Ectodermal cell (in vitro differentiated cells): Measurements from ENCODE around the gene LPCAT4.
A peak's percentile ranks its signal among the peaks of the same experiment; 100 is the strongest.

Source experiments
- H3K27ac ChIP-seq: 2 replicates; pipeline ENCODE4 v1.7.0; 2013; ENCODE audit warnings: mild to moderate bottlenecking, low read depth, low read length; ENCODE audit not compliant: insufficient read depth, poor library complexity, severe bottlenecking
- H3K27me3 ChIP-seq: 2 replicates; pipeline ENCODE4 v1.7.0; 2013; ENCODE audit warnings: mild to moderate bottlenecking, low read length; ENCODE audit not compliant: insufficient read depth, control insufficient read depth, poor library complexity, severe bottlenecking
- H3K36me3 ChIP-seq: one replicate; pipeline ENCODE4 v1.7.0; 2013; ENCODE audit warnings: low read length; ENCODE audit not compliant: control insufficient read depth, insufficient read depth
- H3K4me1 ChIP-seq: one replicate; pipeline ENCODE4 v1.7.0; 2013; ENCODE audit warnings: low read length; ENCODE audit not compliant: control insufficient read depth, insufficient read depth
- H3K4me3 ChIP-seq: 2 replicates; pipeline ENCODE4 v1.7.0; 2013; ENCODE audit warnings: low read depth, low read length, control low read depth; ENCODE audit not compliant: insufficient read depth
- H3K9me3 ChIP-seq: 2 replicates; pipeline ENCODE4 v1.7.0; 2013; ENCODE audit warnings: mild to moderate bottlenecking, low read length, moderate library complexity; ENCODE audit not compliant: control insufficient read depth
- WGBS, 2 experiments: methylation state at CpG; one replicate each; pipeline ENCODE4 v1.1.7; 2013; ENCODE audit warnings: missing lambda C conversion rate in 2 of 2; 5-methylcytosine and 5-hydroxymethylcytosine counted together

LPCAT4 gene

GRCh38 chr15:34324933-34325332 is 42.1 kb downstream of the LPCAT4 start:
- H3K27me3 ChIP-seq: no peaks in the 10 kb centered on the region
- WGBS, 2 experiments: 100% methylated on average over 1 of the region's 1 CpG; no CpG with 5 or more reads in 1 of the 2 experiments
- no peaks in the 10 kb centered on the region for H3K4me1 ChIP-seq
- no peaks in the 10 kb centered on the region for H3K36me3 ChIP-seq
- H3K4me3 ChIP-seq: no peak overlapping the region
- no peak overlapping the region for H3K27ac ChIP-seq
- no peaks in the 10 kb centered on the region for H3K9me3 ChIP-seq

DNA sequence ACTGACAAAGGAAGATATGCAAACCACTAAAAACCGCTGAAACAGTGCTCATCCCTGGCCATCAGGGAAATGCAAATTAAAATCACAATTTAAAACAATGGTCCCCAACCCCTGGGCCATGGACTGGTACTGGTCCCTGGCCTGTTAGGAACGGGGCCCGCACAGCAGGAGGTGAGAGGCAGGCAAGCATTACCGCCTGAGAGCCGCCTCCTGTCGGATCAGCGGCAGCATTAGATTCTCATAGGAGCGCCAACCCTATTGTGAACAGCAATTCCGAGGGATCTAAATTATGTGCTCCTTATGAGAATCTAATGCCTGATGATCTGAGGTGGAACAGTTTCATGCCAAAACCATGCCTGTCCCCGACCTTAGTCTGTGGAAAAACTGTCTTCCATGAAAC is 43.8 kb downstream of the LPCAT4 start:
- no peaks in the 10 kb centered on the region for H3K36me3 ChIP-seq
- H3K27ac ChIP-seq: no peak overlapping the region
- H3K9me3 ChIP-seq: no peaks in the 10 kb centered on the region
- 93 to 95% methylated on average over 10 of the region's 10 CpGs for WGBS, 2 experiments
- no peak overlapping the region for H3K4me3 ChIP-seq
- H3K4me1 ChIP-seq: no peaks in the 10 kb centered on the region
- H3K27me3 ChIP-seq: no peaks in the 10 kb centered on the region

DNA sequence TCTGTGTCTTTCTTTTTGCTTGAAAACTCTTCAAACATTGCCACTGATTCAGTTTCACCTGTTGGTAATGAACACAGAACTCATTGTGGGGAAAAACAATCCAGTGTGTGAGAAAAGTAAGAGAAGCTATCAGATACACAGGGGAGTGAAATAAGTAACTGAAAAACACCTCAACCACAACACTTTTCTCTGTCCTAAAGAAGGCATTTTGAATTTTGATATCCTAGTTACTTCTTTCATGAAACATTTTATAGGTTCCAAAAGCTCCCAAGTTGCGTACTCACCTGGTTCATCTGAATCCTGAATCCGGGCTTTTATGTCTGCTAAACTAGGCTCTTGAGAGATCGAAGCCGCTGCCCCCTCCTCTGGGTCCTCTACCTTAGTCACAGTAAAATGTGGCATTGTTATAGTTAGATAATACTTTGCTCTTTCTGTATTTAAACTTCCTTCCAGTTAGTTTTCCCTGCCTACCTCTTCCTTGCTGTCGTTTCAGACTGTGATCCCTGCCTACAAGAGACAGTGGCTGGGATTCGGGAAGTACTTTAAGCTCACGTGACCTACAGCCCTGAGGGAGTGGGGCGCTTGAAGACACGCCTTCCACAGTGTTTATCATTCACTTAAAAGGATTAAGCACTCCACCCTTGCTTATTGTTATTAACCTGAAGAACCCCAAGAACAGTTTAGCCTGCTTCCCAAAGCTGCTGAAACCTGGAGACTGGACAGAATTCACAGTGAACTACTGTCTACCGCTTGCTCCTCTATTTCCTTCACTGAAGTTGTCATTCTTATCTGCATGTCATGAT is 48.5 kb downstream of the LPCAT4 start:
- H3K9me3 ChIP-seq: no peaks in the 10 kb centered on the region
- H3K4me3 ChIP-seq: peak overlapping the region; percentile 37
- no peaks in the 10 kb centered on the region for H3K36me3 ChIP-seq
- 23 to 32% methylated on average over 10 of the region's 10 CpGs for WGBS, 2 experiments
- no peaks in the 10 kb centered on the region for H3K27me3 ChIP-seq
- no peaks in the 10 kb centered on the region for H3K4me1 ChIP-seq
- H3K27ac ChIP-seq: no peak overlapping the region

GRCh38 chr15:34314491-34315490 is 52.2 kb downstream of the LPCAT4 start:
- no peaks in the 10 kb centered on the region for H3K36me3 ChIP-seq
- H3K4me1 ChIP-seq: no peaks in the 10 kb centered on the region
- H3K27ac ChIP-seq: no peak overlapping the region
- H3K4me3 ChIP-seq: no peak overlapping the region
- H3K27me3 ChIP-seq: no peaks in the 10 kb centered on the region
- H3K9me3 ChIP-seq: no peaks in the 10 kb centered on the region
- WGBS, 2 experiments: 88 to 97% methylated on average over 3 of the region's 3 CpGs

- H3K36me3 ChIP-seq: no peaks in the 10 kb centered on the region
- H3K4me3 ChIP-seq: no peak overlapping the region
- H3K27ac ChIP-seq: no peak overlapping the region
- H3K9me3 ChIP-seq: no peaks in the 10 kb centered on the region
- no peaks in the 10 kb centered on the region for H3K27me3 ChIP-seq
- H3K4me1 ChIP-seq: no peaks in the 10 kb centered on the region
- 71 to 100% methylated on average over 1 of the region's 1 CpG for WGBS, 2 experiments
Measured at GRCh38 chr15:34311563-34311962, 55.4 kb downstream of the LPCAT4 start.
